K562 (cell line): ENCODE results near the gene RORC. TPM values are rescaled to one million over a fixed set of nuclear protein-coding genes. Genes with fewer than 3 reads are reported as not detected.

Experiments
- ATAC-seq: fragments of 200-7000 bp; cut with Tn5 transposase; 3 replicates; pipeline ENCODE4 v1.9.1; 2020; ENCODE audit warnings: moderate library complexity
- BruUV-seq: library from RNA; stranded (reverse); fragments of 400-500 nt; replicated peaks from 2 replicates; lab custom pipeline; 2021; lab: Mats Ljungman, UMichigan
- CTCF ChIA-PET: fragments of 300-600 bp; formaldehyde crosslinking; extraction: SDS; loops from one replicate; lab custom pipeline; 2021; ENCODE audit warnings: low intra/inter-chr PET ratio; lab: Yijun Ruan, JAX
- POLR2A ChIA-PET: fragments of 300-600, 350-650 bp; sonication (Branson Sonifier 250); formaldehyde crosslinking; extraction: SDS; loops from one replicate; lab custom pipeline; 2021; ENCODE audit warnings: antibody characterized with exemption, inconsistent platforms; lab: Yijun Ruan, JAX
- DNase-seq, 4 experiments: peaks; one replicate each; pipeline versions ENCODE4 v3.0.0 to v3.0.0-alpha.2; 2011 to 2018; ENCODE audit warnings: low spot score in 3 of 4, mixed read lengths in 3 of 4; ENCODE audit errors: extremely low read depth in 1 of 4
- FAIRE-seq: peaks from 2 replicates; lab custom pipeline; 2011; peaks lifted over from hg19 to GRCh38; lab: Jason Lieb, UNC
- H2AFZ ChIP-seq: 2 replicates; pipeline ENCODE4 v1.6.0; 2011; ENCODE audit warnings: low read depth, low read length, control low read depth, inconsistent platforms
- H3K27ac ChIP-seq: fragments of 200-600 bp; 3 replicates; pipeline ENCODE4 v1.8.0; 2011; ENCODE audit warnings: low read depth, mild to moderate bottlenecking, control low read depth, inconsistent platforms, low read length, moderate library complexity, mixed read lengths; ENCODE audit errors: extremely low read depth
- H3K27me3 ChIP-seq, 2 experiments: fragments of 300-600 bp in 1 of 2; 2 replicates in 1 of 2; 3 replicates in 1 of 2; pipeline versions ENCODE4 v1.6.0 to v1.8.0; 2011; ENCODE audit warnings: inconsistent platforms in 2 of 2, low read length in 2 of 2, mild to moderate bottlenecking in 1 of 2, mixed read lengths in 1 of 2, moderate library complexity in 1 of 2; ENCODE audit not compliant: control insufficient read depth in 2 of 2, insufficient read depth in 2 of 2
- H3K36me3 ChIP-seq: fragments of 300-600 bp; 3 replicates; pipeline ENCODE4 v1.8.0; 2011; ENCODE audit warnings: mild to moderate bottlenecking, low read length, inconsistent platforms; ENCODE audit not compliant: control insufficient read depth, insufficient read depth
- H3K4me1 ChIP-seq, 2 experiments: fragments of 200-600 bp in 1 of 2; replicated peaks in 1 of 2; 2 replicates in 1 of 2; 3 replicates in 1 of 2; pipeline versions ENCODE4 v1.5.1 to v1.8.0; 2011; ENCODE audit warnings: inconsistent platforms in 2 of 2, low read length in 2 of 2, mild to moderate bottlenecking in 1 of 2, mixed read lengths in 1 of 2, moderate library complexity in 1 of 2; ENCODE audit not compliant: control insufficient read depth in 2 of 2, insufficient read depth in 2 of 2
- H3K4me2 ChIP-seq: 2 replicates; pipeline ENCODE4 v1.6.1; 2011; ENCODE audit warnings: low read length, control low read depth, inconsistent platforms, mixed read lengths; ENCODE audit not compliant: insufficient read depth
- H3K4me3 ChIP-seq: fragments of 200-600 bp; sonication (generic), shearing (Covaris generic); 2 replicates; pipeline ENCODE4 v1.5.1; 2016; ENCODE audit warnings: control low read depth, inconsistent platforms
- H3K79me2 ChIP-seq: fragments of 200-600 bp; 3 replicates; pipeline ENCODE4 v1.8.0; 2011; ENCODE audit warnings: low read length, inconsistent platforms; ENCODE audit not compliant: control insufficient read depth, insufficient read depth
- H3K9ac ChIP-seq, 2 experiments: 2 replicates each; pipeline versions ENCODE4 v1.6.0 to v1.6.1; 2011; ENCODE audit warnings: low read depth in 2 of 2, low read length in 2 of 2, control low read depth in 1 of 2, inconsistent platforms in 1 of 2, mild to moderate bottlenecking in 1 of 2, mixed read lengths in 1 of 2; ENCODE audit not compliant: insufficient read depth in 1 of 2
- H3K9me1 ChIP-seq: one replicate; pipeline ENCODE4 v1.6.0; 2011; ENCODE audit warnings: inconsistent platforms, mild to moderate bottlenecking, low read length, moderate library complexity; ENCODE audit not compliant: control insufficient read depth, insufficient read depth
- H3K9me3 ChIP-seq: replicated peaks from 2 replicates; pipeline ENCODE4 v1.5.1; 2011; ENCODE audit warnings: low read depth, low read length, inconsistent platforms; ENCODE audit not compliant: control insufficient read depth, insufficient read depth
- H4K20me1 ChIP-seq: replicated peaks from 2 replicates; pipeline ENCODE4 v1.6.1; 2011; ENCODE audit warnings: low read length, inconsistent platforms, mixed read lengths; ENCODE audit not compliant: control insufficient read depth, insufficient read depth
- ARNT ChIP-seq, 2 experiments: fragments of 450-650 bp; IDR thresholded peaks; 2 replicates each; pipeline ENCODE4 v1.6.1; 2016; ENCODE audit warnings: mild to moderate bottlenecking in 1 of 2
- SPI1 ChIP-seq: IDR thresholded peaks from 2 replicates; pipeline ENCODE4 v1.6.1; 2011; ENCODE audit warnings: low read depth, low read length, control low read depth, borderline replicate concordance
- WGBS: fragments of 100-300 bp; shearing (Covaris generic); methylation state at CpG from one replicate; pipeline ENCODE4 v1.1.6; 2016; ENCODE audit warnings: low coverage, mixed read lengths; ENCODE audit not compliant: insufficient coverage; ENCODE audit errors: missing lambda C conversion rate; 5-methylcytosine and 5-hydroxymethylcytosine counted together
- in situ Hi-C: fragments of 300-500 bp; cut with MboI; formaldehyde crosslinking; loops from 4 replicates; pipeline ENCODE4 v1.15.0; 2018; ENCODE audit warnings: inconsistent platforms, mixed read lengths
- intact Hi-C: fragments of 100-400 bp; cut with micrococcal nuclease; formaldehyde crosslinking; loops from 2 replicates; pipeline ENCODE4 v1.14.2; 2022
- polyA plus RNA-seq, 8 experiments: library from polyadenylated mRNA; depleted of rRNA in 4 of 8; stranded (reverse) in 5 of 8; unstranded in 3 of 8; fragments of >200 nt; fragmentation: Nextera tagmentation in 2 of 8; fragmentation: Illumina TruSeq in 1 of 8; extraction: Ambion mirVana in 2 of 8; extraction: Trizol in 1 of 8; gene quantifications; 2 replicates each; pipeline versions ENCODE4 v1.2.1 to v1.2.3, GENCODE V29; 2011 to 2014; ENCODE audit warnings: inconsistent platforms in 1 of 8, missing spikeins in 1 of 8
- total RNA-seq, 7 experiments: library from RNA; depleted of rRNA in 6 of 7; stranded (reverse); fragments of >200 nt in 6 of 7; fragmentation: Illumina TruSeq in 2 of 7; extraction: Trizol in 2 of 7; gene quantifications; 2 replicates each; pipeline versions ENCODE4 v1.2.1 to v1.2.3, GENCODE V29; 2011 to 2021; ENCODE audit warnings: low replicate concordance in 1 of 7
- TF ChIP-seq, protein P1 (sequence below), 2 experiments: IDR thresholded peaks; 2 replicates each; pipeline ENCODE4 v1.6.1; 2011; ENCODE audit warnings: borderline replicate concordance in 1 of 2, control low read depth in 1 of 2, low read depth in 1 of 2, low read length in 1 of 2, mild to moderate bottlenecking in 1 of 2, mixed read lengths in 1 of 2, moderate library complexity in 1 of 2; ENCODE audit not compliant: insufficient read depth in 1 of 2, insufficient read length in 1 of 2, poor library complexity in 1 of 2, severe bottlenecking in 1 of 2; ENCODE audit errors: extremely low read depth in 1 of 2
- TF ChIP-seq, protein P2 (sequence below): fragments of 250-450 bp; sonication (Bioruptor Pico); IDR thresholded peaks from 2 replicates; pipeline ENCODE4 v1.4.0; 2020; ENCODE audit warnings: borderline replicate concordance

The RORC gene
- total and polyA plus RNA-seq, 9 of the 15 experiments (the other 6 are each of a cell fraction or from before 2014, with no cell fraction given) = not detected

DNA sequence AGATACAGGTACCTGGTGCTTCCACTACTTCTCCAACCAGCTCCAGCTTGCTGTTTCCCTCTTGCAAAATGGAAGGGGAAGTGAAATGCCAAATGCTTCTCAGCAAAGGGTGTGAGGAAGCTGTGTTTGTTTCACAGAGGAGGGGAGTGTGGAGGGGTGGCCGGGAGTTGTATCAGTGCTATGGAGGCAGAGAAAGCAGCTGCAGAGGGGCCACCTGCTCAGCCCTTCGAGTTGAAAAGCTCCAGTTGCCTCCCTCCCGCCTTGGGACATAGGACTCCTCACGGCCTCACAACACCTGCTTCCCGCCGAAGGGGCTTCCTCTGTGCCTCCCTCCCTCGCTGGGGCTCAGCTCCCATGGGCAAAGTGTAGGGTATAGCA, 14.3 kb downstream of the RORC start:
- H3K9ac ChIP-seq = peak overlapping the region in 1 of 2 experiments; percentile 33; a peak in 1 of 4 replicates
- TF ChIP-seq, protein P1, sequence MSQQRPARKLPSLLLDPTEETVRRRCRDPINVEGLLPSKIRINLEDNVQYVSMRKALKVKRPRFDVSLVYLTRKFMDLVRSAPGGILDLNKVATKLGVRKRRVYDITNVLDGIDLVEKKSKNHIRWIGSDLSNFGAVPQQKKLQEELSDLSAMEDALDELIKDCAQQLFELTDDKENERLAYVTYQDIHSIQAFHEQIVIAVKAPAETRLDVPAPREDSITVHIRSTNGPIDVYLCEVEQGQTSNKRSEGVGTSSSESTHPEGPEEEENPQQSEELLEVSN (IDR thresholded peaks at IDR 0.05; ENCODE audit: borderline replicate concordance in 1 of 2, extremely low read depth in 1 of 2, insufficient read depth in 1 of 2, insufficient read length in 1 of 2, low read depth in 1 of 2, low read length in 1 of 2, poor library complexity in 1 of 2, severe bottlenecking in 1 of 2) = peak in 1 of 2 experiments; percentile 24
- TF ChIP-seq, protein P2, sequence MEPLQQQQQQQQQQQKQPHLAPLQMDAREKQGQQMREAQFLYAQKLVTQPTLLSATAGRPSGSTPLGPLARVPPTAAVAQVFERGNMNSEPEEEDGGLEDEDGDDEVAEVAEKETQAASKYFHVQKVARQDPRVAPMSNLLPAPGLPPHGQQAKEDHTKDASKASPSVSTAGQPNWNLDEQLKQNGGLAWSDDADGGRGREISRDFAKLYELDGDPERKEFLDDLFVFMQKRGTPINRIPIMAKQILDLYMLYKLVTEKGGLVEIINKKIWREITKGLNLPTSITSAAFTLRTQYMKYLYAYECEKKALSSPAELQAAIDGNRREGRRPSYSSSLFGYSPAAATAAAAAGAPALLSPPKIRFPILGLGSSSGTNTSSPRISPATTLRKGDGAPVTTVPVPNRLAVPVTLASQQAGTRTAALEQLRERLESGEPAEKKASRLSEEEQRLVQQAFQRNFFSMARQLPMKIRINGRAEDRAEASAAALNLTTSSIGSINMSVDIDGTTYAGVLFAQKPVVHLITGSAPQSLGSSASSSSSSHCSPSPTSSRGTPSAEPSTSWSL (CRISPR knock-in tag) = no peak
- TF ChIP-seq SPI1 = peak; percentile 26; the same call in 1 of the 2 replicates
- no peak for TF ChIP-seq ARNT (IDR thresholded peaks at IDR 0.05)
- intact Hi-C loops (no loop called here), in situ Hi-C loops (no loop called here)
- ChIA-PET CTCF (no interaction called here), POLR2A (no interaction called here)
- no TSS peak for BruUV-seq
- no peak for ATAC-seq
- no peaks in the 10 kb centered on the region for H3K36me3 ChIP-seq
- no peak overlapping the region for H3K27ac ChIP-seq
- peaks cover 64 to 80% of the 10 kb centered on the region in 2 experiments for H3K27me3 ChIP-seq
- DNase-seq = no peak
- peaks cover 10% of the 10 kb centered on the region; the same call in 1 of the 2 replicates for H4K20me1 ChIP-seq
- no peaks in the 10 kb centered on the region for H3K9me1 ChIP-seq
- no peaks in the 10 kb centered on the region for H3K79me2 ChIP-seq
- no peaks in the 10 kb centered on the region for H3K9me3 ChIP-seq
- no peak for FAIRE-seq
- no peak overlapping the region for H3K4me2 ChIP-seq
- no peak overlapping the region for H3K4me3 ChIP-seq
- WGBS = 1% methylated on average over 7 of the region's 7 CpGs
- H3K4me1 ChIP-seq = peaks cover 0 to 1% of the 10 kb centered on the region in 2 experiments; a peak in 2 of 5 replicates
- no peak overlapping the region for H2AFZ ChIP-seq
